Esophagus muscularis mucosa (tissue), 4 donors: ENCODE measurements around the gene PDZD11. TPM values are rescaled to one million over a fixed set of nuclear protein-coding genes. Genes with fewer than 3 reads are reported as not detected.

ENCODE experiments used
- DNase-seq: peaks from one replicate; pipeline ENCODE4 v3.0.0-alpha.2; 2017; ENCODE audit errors: extremely low spot score
- H3K27ac ChIP-seq, 4 donors: fragments of 200-600 bp; sonication (generic); replicated peaks in 1 of 4; 1 replicate in 3 of 4; 2 replicates in 1 of 4; pipeline ENCODE4 v1.5.1; 2016 to 2019; ENCODE audit warnings: mild to moderate bottlenecking in 1 of 4
- H3K27me3 ChIP-seq, 4 donors: fragments of 200-600 bp; sonication (generic); one replicate each; pipeline versions ENCODE4 v1.5.1 to v1.6.0; 2016 to 2019
- H3K36me3 ChIP-seq, 4 donors: fragments of 200-600 bp; sonication (generic); one replicate each; pipeline ENCODE4 v1.5.1; 2016 to 2019
- H3K4me1 ChIP-seq, 4 donors: fragments of 200-600 bp; sonication (generic); one replicate each; pipeline ENCODE4 v1.5.1; 2016 to 2019
- H3K4me3 ChIP-seq, 4 donors: fragments of 200-600 bp; sonication (generic); 1 replicate in 2 of 4; 2 replicates in 2 of 4; pipeline ENCODE4 v1.5.1; 2016 to 2019; ENCODE audit warnings: mild to moderate bottlenecking in 4 of 4, moderate library complexity in 1 of 4
- H3K9me3 ChIP-seq, 4 donors: fragments of 200-600 bp; sonication (generic); 1 replicate in 3 of 4; 2 replicates in 1 of 4; pipeline ENCODE4 v1.5.1; 2016 to 2019
- EP300 ChIP-seq: sonication (generic); formaldehyde crosslinking; IDR thresholded peaks from one replicate; pipeline ENCODE4 v1.6.1; 2017; ENCODE audit warnings: antibody characterized with exemption
- POLR2A ChIP-seq: fragments of 450-650 bp; IDR thresholded peaks from one replicate; pipeline ENCODE4 v1.6.1; 2017; ENCODE audit warnings: antibody characterized with exemption, moderate library complexity, mild to moderate bottlenecking, low read depth
- POLR2AphosphoS5 ChIP-seq, 2 donors: sonication (generic); formaldehyde crosslinking; IDR thresholded peaks; one replicate each; pipeline ENCODE4 v1.6.1; 2017; ENCODE audit warnings: antibody characterized with exemption in 2 of 2
- WGBS: methylation state at CpG from one replicate; pipeline ENCODE4 v1.1.5; 2018; 5-methylcytosine and 5-hydroxymethylcytosine counted together
- intact Hi-C: fragments of 100-400 bp; cut with DNase I; formaldehyde crosslinking; loops from one replicate; pipeline ENCODE4 v1.15.1; 2023
- small RNA-seq, 3 donors: library from RNA; depleted of rRNA; stranded (forward); fragments of <200 nt; gene quantifications; one replicate each; pipeline ENCODE3, GENCODE V24; 2016
- total RNA-seq, 4 donors: library from RNA; depleted of rRNA; stranded (reverse); fragments of >200 nt; gene quantifications; one replicate each; pipeline versions ENCODE4 v1.1.0 to v1.2.1, GENCODE V29; 2016
- TF ChIP-seq, protein P1 (sequence below), 3 experiments: fragments of 200-600 bp in 2 of 3; fragments of 450-650 bp in 1 of 3; sonication (generic) in 2 of 3; IDR thresholded peaks; one replicate each; pipeline ENCODE4 v1.5.1; 2017 to 2019; ENCODE audit warnings: antibody characterized with exemption in 3 of 3, mild to moderate bottlenecking in 2 of 3, moderate library complexity in 1 of 3

Gene PDZD11
- total RNA-seq, 4 donors from 2014 or later: 26.0 to 32.9 (median 29.4) TPM

DNA sequence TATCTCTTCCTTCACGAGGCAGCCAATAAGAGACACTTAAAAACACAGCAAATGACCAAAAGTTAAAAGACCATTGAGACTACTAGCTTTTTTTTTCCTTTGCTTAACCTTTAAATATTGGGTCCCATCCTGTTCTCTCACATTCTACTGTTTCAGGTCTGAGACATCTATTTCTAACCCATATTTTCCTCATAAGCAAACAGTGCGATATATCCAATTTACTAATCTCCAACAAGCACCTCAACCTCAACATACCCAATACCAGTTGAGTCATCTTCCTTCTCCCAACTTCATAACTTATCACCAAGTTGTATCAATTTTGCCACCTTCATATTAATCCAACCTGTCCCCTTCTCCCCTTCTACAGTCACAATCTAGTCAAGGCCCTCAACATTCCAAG is 48.2 kb downstream of the PDZD11 start:
- Histone ChIP-seq H3K36me3 (no peaks in the 10 kb centered on the region), H3K9me3 (no peaks in the 10 kb centered on the region), H3K4me1 (no peaks in the 10 kb centered on the region), H3K4me3 (no peak overlapping the region), H3K27ac (no peak overlapping the region), H3K27me3 (no peaks in the 10 kb centered on the region)
- intact Hi-C loops: no loop called here
- WGBS: 79% methylated on average over 2 of the region's 2 CpGs
- DNase-seq: no peak
- TF ChIP-seq EP300 (no peak), POLR2AphosphoS5 (IDR thresholded peaks at IDR 0.05) (no peak), POLR2A (no peak)
- TF ChIP-seq, protein P1, sequence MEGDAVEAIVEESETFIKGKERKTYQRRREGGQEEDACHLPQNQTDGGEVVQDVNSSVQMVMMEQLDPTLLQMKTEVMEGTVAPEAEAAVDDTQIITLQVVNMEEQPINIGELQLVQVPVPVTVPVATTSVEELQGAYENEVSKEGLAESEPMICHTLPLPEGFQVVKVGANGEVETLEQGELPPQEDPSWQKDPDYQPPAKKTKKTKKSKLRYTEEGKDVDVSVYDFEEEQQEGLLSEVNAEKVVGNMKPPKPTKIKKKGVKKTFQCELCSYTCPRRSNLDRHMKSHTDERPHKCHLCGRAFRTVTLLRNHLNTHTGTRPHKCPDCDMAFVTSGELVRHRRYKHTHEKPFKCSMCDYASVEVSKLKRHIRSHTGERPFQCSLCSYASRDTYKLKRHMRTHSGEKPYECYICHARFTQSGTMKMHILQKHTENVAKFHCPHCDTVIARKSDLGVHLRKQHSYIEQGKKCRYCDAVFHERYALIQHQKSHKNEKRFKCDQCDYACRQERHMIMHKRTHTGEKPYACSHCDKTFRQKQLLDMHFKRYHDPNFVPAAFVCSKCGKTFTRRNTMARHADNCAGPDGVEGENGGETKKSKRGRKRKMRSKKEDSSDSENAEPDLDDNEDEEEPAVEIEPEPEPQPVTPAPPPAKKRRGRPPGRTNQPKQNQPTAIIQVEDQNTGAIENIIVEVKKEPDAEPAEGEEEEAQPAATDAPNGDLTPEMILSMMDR (IDR thresholded peaks at IDR 0.05): no peak

GRCh38 chrX:70240751-70241150 is 49.0 kb downstream of the PDZD11 start:
- H3K27ac ChIP-seq: no peak overlapping the region
- no peaks in the 10 kb centered on the region for H3K9me3 ChIP-seq
- no peak for DNase-seq
- no peak for TF ChIP-seq POLR2AphosphoS5 (IDR thresholded peaks at IDR 0.05)
- TF ChIP-seq POLR2A: no peak
- TF ChIP-seq, protein P1 (IDR thresholded peaks at IDR 0.05): no peak
- no peak for TF ChIP-seq EP300
- H3K27me3 ChIP-seq: no peaks in the 10 kb centered on the region
- no peaks in the 10 kb centered on the region for H3K36me3 ChIP-seq
- no peak overlapping the region for H3K4me3 ChIP-seq
- intact Hi-C loops: no loop called here
- WGBS: 94% methylated on average over 1 of the region's 1 CpG
- no peaks in the 10 kb centered on the region for H3K4me1 ChIP-seq

Small RNAs within 50 kb of the gene (small RNA-seq; reads per million reads assigned to genes)
- 0 reads per million in 3 donors for gene RNA5SP507

Other genes with a start within 250 kb of the PDZD11 start
- not detected for gene AWAT2, start 240.0 kb downstream of the PDZD11 start, total RNA-seq
- not detected for gene OTUD6A, start 227.5 kb downstream of the PDZD11 start, total RNA-seq
- gene IGBP1, start 156.5 kb downstream of the PDZD11 start, total RNA-seq: 10 to 100 TPM; 48.2 to 69.0 (median 60.6) TPM
- gene DGAT2L6, start 112.4 kb downstream of the PDZD11 start, total RNA-seq: not detected
- gene AWAT1, start 55.3 kb downstream of the PDZD11 start, total RNA-seq: not detected
- 1 to 10 TPM in 1 of 4 donors, under 1 TPM in 1, not detected in 2; 0.23 to 1.2 TPM for gene P2RY4, start 29.7 kb downstream of the PDZD11 start, total RNA-seq
- not detected for gene ARR3, start 21.6 kb downstream of the PDZD11 start, total RNA-seq
- not detected for gene RAB41, start 7.8 kb downstream of the PDZD11 start, total RNA-seq
- gene KIF4A, start 177 bp upstream of the PDZD11 start, total RNA-seq: under 1 TPM; 0.06 to 0.42 (median 0.37) TPM
- gene GDPD2, start 133.4 kb upstream of the PDZD11 start, total RNA-seq: not detected
- 10 to 100 TPM; 21.7 to 27.0 (median 22.5) TPM for gene DLG3, start 154.9 kb upstream of the PDZD11 start, total RNA-seq